Peyer's patch (tissue), 4 donors: ENCODE data around the gene RXRA.

Experiments used
- POLR2A ChIP-seq, 2 donors: fragments of 450-650 bp; IDR thresholded peaks; one replicate each; pipeline ENCODE4 v1.5.1; 2017; ENCODE audit warnings: antibody characterized with exemption in 2 of 2, mild to moderate bottlenecking in 2 of 2, moderate library complexity in 2 of 2
- TF ChIP-seq, protein P1 (sequence below), 6 experiments: fragments of 450-650 bp in 4 of 6; fragments of 200-600 bp in 2 of 6; sonication (generic) in 1 of 6; IDR thresholded peaks; one replicate each; pipeline ENCODE4 v1.5.1; 2017 to 2019; ENCODE audit warnings: antibody characterized with exemption in 6 of 6, mild to moderate bottlenecking in 3 of 6, moderate library complexity in 1 of 6

- TF ChIP-seq, protein P1, sequence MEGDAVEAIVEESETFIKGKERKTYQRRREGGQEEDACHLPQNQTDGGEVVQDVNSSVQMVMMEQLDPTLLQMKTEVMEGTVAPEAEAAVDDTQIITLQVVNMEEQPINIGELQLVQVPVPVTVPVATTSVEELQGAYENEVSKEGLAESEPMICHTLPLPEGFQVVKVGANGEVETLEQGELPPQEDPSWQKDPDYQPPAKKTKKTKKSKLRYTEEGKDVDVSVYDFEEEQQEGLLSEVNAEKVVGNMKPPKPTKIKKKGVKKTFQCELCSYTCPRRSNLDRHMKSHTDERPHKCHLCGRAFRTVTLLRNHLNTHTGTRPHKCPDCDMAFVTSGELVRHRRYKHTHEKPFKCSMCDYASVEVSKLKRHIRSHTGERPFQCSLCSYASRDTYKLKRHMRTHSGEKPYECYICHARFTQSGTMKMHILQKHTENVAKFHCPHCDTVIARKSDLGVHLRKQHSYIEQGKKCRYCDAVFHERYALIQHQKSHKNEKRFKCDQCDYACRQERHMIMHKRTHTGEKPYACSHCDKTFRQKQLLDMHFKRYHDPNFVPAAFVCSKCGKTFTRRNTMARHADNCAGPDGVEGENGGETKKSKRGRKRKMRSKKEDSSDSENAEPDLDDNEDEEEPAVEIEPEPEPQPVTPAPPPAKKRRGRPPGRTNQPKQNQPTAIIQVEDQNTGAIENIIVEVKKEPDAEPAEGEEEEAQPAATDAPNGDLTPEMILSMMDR (IDR thresholded peaks at IDR 0.05) = no peak
- no peak for TF ChIP-seq POLR2A (IDR thresholded peaks at IDR 0.05)
These were observed 34.8 kb upstream of the RXRA start for GRCh38 chr9:134291452-134291881.
